Panc1 (cell line): Measurements from ENCODE around the gene LSM14B.

Source experiments
- REST ChIP-seq, 2 experiments: IDR thresholded peaks; 2 replicates each; pipeline ENCODE4 v1.6.1; 2011 to 2012; ENCODE audit warnings: low read depth in 2 of 2, control low read depth in 1 of 2, low read length in 1 of 2, mild to moderate bottlenecking in 1 of 2, moderate library complexity in 1 of 2; ENCODE audit not compliant: insufficient read depth in 1 of 2
- TF ChIP-seq, protein P1 (sequence below): fragments of 450-650 bp; IDR thresholded peaks from 2 replicates; pipeline ENCODE4 v1.5.1; 2017; ENCODE audit warnings: mild to moderate bottlenecking

DNA sequence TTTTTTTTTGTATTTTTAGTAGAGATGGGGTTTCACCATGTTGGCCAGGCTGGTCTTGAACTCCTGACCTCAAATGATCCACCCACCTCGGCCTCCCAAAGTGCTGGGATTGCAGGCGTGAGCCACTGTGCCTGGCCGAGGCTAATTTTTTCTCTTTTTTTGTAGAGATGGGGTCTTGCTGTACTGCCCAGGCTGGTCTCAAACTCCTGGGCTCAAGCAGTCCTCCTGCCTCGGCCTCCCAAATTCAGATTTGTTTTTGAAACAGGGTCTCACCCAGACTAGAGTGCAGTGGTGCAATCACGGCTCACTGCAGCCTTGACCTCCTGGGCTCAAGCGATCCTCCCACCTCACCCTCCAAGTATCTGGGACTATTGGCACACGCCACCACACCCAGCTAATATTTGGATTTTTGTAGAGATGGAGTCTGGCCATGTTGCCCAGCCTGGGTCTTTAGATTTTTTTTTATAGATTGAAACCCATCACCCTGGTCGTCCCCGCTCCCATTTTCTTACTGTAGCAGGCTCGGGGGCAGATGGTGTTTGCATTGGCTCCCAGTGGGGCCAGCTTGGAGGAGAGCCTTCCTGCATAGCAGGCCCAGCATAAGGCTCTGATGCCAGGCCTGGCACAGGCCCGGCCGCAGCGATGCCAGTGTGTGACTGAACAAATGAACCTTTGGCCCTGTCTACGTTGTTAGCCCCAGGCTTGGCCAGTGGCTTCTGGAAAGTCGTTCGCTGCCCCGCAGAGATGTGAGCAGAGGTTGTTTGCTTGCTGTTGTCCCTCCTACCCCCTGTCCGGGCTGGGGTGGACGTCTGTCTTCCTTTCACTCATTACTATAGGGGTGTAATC lies 56.3 kb downstream of the LSM14B start:
- TF ChIP-seq, protein P1, sequence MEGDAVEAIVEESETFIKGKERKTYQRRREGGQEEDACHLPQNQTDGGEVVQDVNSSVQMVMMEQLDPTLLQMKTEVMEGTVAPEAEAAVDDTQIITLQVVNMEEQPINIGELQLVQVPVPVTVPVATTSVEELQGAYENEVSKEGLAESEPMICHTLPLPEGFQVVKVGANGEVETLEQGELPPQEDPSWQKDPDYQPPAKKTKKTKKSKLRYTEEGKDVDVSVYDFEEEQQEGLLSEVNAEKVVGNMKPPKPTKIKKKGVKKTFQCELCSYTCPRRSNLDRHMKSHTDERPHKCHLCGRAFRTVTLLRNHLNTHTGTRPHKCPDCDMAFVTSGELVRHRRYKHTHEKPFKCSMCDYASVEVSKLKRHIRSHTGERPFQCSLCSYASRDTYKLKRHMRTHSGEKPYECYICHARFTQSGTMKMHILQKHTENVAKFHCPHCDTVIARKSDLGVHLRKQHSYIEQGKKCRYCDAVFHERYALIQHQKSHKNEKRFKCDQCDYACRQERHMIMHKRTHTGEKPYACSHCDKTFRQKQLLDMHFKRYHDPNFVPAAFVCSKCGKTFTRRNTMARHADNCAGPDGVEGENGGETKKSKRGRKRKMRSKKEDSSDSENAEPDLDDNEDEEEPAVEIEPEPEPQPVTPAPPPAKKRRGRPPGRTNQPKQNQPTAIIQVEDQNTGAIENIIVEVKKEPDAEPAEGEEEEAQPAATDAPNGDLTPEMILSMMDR: no peak
- no peak for TF ChIP-seq REST (IDR thresholded peaks at IDR 0.05; ENCODE audit: insufficient read depth in 1 of 2, low read depth in 2 of 2, low read length in 1 of 2)
